ENCODE measurements around the gene SLC9A5.

Gene SLC9A5

GRCh38 chr16:67215706-67216105, 33.1 kb upstream of the SLC9A5 start:
- DNase-seq (ENCODE audit: extremely low read depth in 1 of 2, low read depth in 1 of 2): no peak

DNA sequence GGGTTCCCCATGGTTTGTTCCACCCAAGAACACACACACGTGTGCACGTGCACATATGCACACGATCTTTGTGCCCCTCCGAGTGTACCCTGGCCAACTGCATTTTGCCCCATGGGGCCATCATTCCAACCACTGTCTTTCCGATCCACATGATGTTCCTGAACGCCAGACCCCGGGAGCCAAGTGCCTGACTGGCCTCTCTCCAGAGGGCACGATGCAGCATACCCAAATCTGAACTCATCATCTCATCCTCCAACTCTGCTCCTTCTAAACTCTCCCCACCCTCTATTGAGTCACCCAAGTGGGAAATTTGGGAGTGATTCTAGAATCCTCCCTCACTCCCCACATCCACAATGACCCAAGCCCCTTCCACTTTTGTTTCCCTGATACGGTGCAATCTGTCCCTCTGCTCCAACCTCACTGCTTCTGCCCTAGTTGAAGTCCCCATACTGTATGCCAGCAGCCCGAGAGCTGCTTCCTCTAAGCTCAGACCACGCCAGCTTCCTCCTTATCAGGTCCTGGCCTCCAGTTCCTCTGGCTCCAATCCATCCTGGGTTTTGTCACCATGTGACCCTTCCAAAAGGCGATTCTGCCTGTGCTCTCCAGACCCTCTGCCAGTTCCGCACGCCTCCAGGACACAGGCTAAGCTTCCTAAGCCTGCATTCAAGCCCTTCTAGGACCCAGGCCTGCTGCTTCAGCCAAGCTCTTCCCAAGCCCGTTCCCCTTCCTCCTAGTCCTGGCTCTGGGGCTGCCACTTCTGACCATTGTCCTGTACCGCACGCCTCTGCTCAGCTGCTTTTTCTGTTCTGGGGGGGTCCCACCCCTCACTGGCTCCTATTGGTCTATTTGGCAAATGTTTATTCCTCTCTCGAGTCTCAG, 31.9 kb upstream of the SLC9A5 start:
- no peak for DNase-seq (ENCODE audit: extremely low read depth in 1 of 2, low read depth in 1 of 2)

GRCh38 chr16:67223992-67224391, 24.8 kb upstream of the SLC9A5 start:
- DNase-seq (ENCODE audit: extremely low read depth in 1 of 2, low read depth in 1 of 2): no peak

DNA sequence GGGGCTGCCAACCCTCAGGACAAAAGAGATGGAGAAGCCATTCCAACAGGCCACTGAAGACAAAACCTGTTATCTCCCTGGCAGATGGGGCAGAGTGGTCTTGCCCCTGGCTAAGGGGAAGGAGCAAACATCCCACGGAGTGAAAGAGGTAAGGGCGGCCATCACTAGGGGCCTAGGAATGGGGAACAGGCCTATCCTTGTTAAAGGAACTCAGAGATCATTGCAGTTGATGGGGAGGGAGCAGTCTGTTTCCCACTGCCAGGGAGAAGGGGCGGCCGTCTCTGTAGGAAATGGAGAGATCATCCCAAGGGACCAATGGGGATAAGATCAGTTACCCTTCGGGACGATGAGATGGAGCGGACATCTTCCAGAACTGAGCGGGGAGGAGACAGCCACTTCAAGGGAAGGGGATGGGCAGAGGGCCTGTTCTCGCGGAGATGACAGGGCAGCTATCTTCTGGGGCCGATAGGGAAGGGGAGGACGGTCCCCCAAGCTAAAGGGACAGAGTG, 22.4 kb upstream of the SLC9A5 start:
- no peak for DNase-seq (ENCODE audit: extremely low read depth in 1 of 2, low read depth in 1 of 2)

DNA sequence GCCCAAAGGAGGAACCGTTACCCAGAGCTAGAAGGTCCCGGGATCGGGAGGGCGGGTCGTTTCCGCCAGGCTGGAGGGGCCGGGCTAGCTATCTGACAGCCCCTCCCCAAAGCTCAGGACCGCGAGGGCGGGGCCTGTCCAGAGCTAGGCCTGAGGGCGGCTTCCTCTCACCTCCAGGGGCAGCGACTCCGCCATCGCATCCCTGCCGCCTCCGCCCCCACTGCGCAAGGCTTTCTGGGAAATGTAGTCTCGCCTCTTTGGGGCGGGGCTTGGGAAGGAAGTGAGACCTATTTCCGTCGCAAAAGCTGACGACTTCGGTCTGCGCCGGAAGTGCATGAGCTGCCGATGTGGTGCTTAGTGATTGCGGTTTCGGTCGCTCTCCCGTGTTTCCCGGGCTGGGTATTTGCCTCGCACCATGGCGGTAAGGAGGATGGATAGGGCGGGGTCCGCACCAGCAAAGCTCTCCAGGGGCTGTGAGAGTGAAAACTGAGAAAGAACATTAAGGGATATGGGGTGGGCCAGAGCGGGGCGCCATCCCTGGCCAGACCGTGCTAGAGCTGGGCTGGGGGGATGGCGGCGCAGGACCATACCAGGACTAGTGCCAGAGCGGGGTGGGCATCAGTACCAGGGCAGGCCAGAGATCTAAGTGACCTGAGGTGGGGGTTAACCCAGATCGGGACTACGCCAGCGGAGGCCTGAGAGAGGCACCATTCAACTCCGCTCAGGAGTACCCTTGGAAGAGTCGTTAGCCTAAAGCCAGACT, 21.8 kb upstream of the SLC9A5 start, which contains the start of gene TMEM208:
Gene TMEM208, plus strand, starts transcription at position 327 of the 763 bp plus-strand sequence. Its CDS starts 89 bp downstream, at position 416.
- DNase-seq (ENCODE audit: extremely low read depth in 1 of 2, low read depth in 1 of 2): peak; percentile 94 to 96

- DNase-seq (ENCODE audit: extremely low read depth in 1 of 2, low read depth in 1 of 2): no peak
These were observed 21.2 kb upstream of the SLC9A5 start for GRCh38 chr16:67227567-67227921.

- DNase-seq (ENCODE audit: extremely low read depth in 1 of 2, low read depth in 1 of 2): no peak
These were observed 20.6 kb upstream of the SLC9A5 start for GRCh38 chr16:67228034-67228785.

- DNase-seq (ENCODE audit: extremely low read depth in 1 of 2, low read depth in 1 of 2): no peak
These were observed 19.9 kb upstream of the SLC9A5 start for GRCh38 chr16:67228905-67229304.

DNA sequence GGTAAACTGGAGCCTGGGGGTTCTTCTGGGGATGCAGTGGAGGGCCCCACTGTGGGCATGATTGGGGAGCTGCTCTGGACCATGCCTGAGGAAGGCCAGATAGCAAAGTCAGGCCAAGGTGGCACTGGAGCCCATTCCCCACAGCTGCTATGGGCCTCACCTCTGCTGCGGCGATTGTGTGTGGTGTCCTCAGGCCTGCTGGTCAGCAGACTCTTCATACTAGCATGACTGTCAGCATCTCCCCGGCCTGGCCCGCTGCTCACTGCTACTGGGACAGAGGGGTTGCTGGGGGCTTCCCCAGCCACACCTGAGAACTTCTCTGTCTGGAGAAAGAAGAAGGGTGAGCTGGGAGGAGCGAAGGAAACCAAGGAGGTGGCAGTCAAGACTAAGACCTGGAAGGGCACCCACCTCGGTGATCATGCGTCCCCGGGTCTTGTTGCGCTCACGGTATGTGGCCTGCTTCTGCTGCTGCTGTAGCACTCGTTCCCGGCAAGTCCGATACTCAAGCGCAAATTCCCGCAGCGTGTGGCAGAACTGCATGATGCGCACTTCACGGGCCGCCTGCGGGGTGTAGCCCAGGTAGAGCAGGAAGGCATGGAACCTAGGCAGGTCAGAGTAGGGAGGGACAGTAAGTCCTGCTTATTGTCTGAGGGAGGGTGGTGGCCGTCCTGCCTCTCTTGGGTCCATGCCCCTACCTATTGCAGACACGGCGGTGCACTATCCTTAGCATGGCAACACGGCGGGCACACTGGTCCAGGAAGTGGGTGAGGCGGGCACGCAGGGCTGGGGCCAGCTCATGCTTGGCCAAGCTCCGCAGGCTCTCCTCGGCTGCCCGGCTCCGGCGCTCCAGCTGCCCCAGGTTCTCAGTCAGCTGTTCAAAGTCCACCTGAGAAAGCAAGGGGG, 18.6 kb upstream of the SLC9A5 start:
- DNase-seq (ENCODE audit: extremely low read depth in 1 of 2, low read depth in 1 of 2): no peak

GRCh38 chr16:67230809-67231660, 17.7 kb upstream of the SLC9A5 start:
- DNase-seq (ENCODE audit: extremely low read depth in 1 of 2, low read depth in 1 of 2): no peak

DNA sequence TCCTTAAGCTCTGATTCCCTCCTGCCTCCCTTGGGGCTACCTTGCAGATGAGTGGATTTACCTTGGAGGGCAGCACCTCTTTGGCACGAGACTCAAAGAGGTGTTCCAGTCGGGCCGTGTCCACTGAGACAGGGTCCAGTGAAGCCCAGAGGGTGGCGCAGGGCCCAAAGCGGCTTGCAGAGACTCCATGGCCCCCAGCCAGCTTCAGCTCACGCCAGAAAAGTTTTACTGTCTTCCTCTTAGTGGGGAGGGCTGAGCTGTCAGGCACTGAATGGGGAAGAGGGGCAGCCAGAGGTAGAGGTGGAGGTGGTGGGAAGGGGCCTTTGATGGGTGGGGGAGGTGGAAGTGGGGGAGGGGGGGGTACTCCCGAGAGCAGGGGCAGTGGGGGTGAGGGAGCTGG, 15.2 kb upstream of the SLC9A5 start:
- DNase-seq (ENCODE audit: extremely low read depth in 1 of 2, low read depth in 1 of 2): no peak

GRCh38 chr16:67234180-67234597, 14.6 kb upstream of the SLC9A5 start:
- DNase-seq (ENCODE audit: extremely low read depth in 1 of 2, low read depth in 1 of 2): no peak

DNA sequence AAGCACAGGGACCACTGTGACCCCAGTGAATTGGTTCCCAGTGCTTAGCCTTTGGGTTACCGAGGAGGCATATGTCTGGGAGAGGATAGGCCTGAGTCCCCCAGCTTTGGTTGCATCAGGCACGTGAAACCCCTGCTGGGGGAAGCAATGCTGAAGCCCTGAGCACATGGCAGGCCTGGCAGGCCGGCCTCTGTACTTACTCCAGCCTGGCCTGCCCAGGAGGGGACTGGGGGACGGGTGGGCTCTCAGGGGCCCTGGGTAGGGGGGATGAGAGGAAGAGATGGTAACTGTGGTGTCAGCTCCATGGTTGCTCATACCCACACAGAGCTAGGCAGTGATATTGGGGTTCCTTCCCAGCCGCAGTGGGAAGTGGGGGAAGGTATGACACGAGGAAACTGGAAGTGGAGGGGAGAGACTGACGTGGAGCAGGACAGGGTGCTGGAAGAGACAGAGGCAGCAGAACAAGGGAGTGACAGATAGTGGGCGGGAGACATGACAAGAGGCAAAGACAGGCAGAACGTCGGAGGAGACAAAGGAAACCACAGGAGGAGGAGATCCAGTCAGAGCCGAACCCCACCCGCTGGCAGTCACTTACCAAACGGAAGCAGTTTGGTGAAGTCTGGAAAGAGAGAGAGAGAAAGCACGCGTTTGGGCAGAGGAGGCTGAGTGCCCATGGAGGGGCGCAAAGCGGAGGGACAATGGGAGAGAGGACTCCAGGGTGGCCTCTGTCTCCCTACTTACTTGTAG, 12.8 kb upstream of the SLC9A5 start:
- no peak for DNase-seq (ENCODE audit: extremely low read depth in 1 of 2, low read depth in 1 of 2)

- no peak for DNase-seq (ENCODE audit: extremely low read depth in 1 of 2, low read depth in 1 of 2)
These were observed 12.0 kb upstream of the SLC9A5 start for GRCh38 chr16:67236563-67237395.

DNA sequence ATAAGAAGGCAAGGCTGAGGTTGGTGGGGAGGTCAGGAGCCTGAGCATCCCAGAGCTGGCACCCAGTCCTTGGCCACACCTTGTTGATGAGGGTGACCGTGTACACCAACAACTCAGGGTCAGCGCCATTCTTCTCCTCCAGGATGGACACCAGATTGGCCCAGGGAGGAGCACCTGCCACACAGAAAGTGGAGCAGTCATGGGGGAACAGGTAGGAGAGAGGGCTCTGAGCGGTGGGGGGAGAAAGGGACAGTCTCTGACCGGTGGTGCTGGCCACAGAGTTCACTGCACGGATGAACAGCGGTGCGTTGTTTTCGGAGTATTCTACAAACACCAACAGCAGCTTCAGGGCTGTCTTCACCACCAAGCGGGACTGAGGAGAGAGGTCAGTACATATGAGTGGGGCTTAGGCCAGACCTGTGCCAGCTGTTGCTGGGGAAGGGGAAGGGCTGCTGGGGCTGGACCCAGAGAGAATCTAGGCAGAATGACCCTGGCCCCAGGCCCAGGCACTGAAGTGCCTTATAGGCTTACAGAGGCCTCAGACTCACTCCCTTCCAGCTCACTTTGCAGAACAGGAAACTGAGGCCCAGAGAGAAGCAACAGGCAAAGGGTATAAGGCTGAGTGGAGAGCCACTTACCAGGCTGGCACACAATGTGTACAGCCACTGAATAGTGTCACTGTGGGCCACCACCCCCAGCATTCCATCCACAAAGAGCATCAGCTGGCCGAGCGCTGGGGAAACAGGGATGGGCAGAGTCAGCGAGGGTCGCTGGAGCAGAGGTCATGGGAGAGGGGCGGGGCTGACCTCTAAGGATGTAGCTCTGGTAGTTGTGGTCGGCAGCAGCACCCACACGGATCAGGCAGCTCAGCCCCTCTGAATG, 11.1 kb upstream of the SLC9A5 start:
- DNase-seq (ENCODE audit: extremely low read depth in 1 of 2, low read depth in 1 of 2): no peak

GRCh38 chr16:67238278-67238575, 10.6 kb upstream of the SLC9A5 start:
- DNase-seq (ENCODE audit: extremely low read depth in 1 of 2, low read depth in 1 of 2): no peak

All from activated CD8-positive, alpha-beta memory T cell treated with anti-CD3 and anti-CD28 coated beads for 1 hour (primary cell).